Panc1 (cell line): ENCODE results near the gene KANK4. TPM values are rescaled to one million over a fixed set of nuclear protein-coding genes. Genes with fewer than 3 reads are reported as not detected.

Source experiments
- ATAC-seq: fragments of 200-7000 bp; cut with Tn5 transposase; 2 replicates; pipeline ENCODE4 v1.9.1; 2020; ENCODE audit warnings: mild to moderate bottlenecking, moderate library complexity
- BruUV-seq: library from RNA; stranded (reverse); fragments of 400-500 nt; replicated peaks from 2 replicates; lab custom pipeline; 2021; lab: Mats Ljungman, UMichigan
- CTCF ChIA-PET: fragments of 300-600 bp; sonication (Branson Sonifier 250); formaldehyde crosslinking; loops from one replicate; lab custom pipeline; 2022; ENCODE audit warnings: antibody characterized with exemption; lab: Charles Lee
- POLR2A ChIA-PET: fragments of 300-600 bp; sonication (Branson Sonifier 250); formaldehyde crosslinking; loops from one replicate; lab custom pipeline; 2022; ENCODE audit warnings: antibody characterized with exemption; lab: Charles Lee
- DNase-seq: peaks from one replicate; pipeline ENCODE4 v3.0.0-alpha.2; 2010; ENCODE audit warnings: low read depth, low spot score
- H3K27ac ChIP-seq: 2 replicates; pipeline ENCODE4 v1.5.1; 2011; ENCODE audit warnings: mild to moderate bottlenecking, low read length, inconsistent platforms
- H3K27me3 ChIP-seq: fragments of 200-500 bp; sonication (Bioruptor generic); 2 replicates; pipeline ENCODE4 v1.6.0; 2014; ENCODE audit warnings: low read length, inconsistent platforms; ENCODE audit not compliant: control insufficient read depth, insufficient read depth
- H3K36me3 ChIP-seq: fragments of 200-500 bp; sonication (Bioruptor generic); 2 replicates; pipeline ENCODE4 v1.5.1; 2014; ENCODE audit warnings: inconsistent platforms, mild to moderate bottlenecking, low read length, moderate library complexity; ENCODE audit not compliant: control insufficient read depth, insufficient read depth
- H3K4me1 ChIP-seq: 2 replicates; pipeline ENCODE4 v1.5.1; 2011; ENCODE audit warnings: inconsistent platforms, mild to moderate bottlenecking, low read length, moderate library complexity; ENCODE audit not compliant: control insufficient read depth, insufficient read depth
- H3K4me3 ChIP-seq, 2 experiments: 2 replicates each; pipeline ENCODE4 v1.5.1; 2011 to 2012; ENCODE audit warnings: low read depth in 2 of 2, low read length in 2 of 2, mild to moderate bottlenecking in 2 of 2, inconsistent platforms in 1 of 2, moderate library complexity in 1 of 2
- H3K9me3 ChIP-seq: fragments of 200-500 bp; sonication (Bioruptor generic); 2 replicates; pipeline ENCODE4 v1.5.1; 2014; ENCODE audit warnings: low read depth, mild to moderate bottlenecking, inconsistent platforms, low read length, moderate library complexity; ENCODE audit not compliant: control insufficient read depth, insufficient read depth
- CTCF ChIP-seq: fragments of 450-650 bp; IDR thresholded peaks from 2 replicates; pipeline ENCODE4 v1.5.1; 2017; ENCODE audit warnings: mild to moderate bottlenecking
- POLR2AphosphoS5 ChIP-seq: IDR thresholded peaks from 2 replicates; pipeline ENCODE4 v1.6.1; 2012; ENCODE audit warnings: mild to moderate bottlenecking, low read depth, low read length, moderate library complexity
- REST ChIP-seq, 2 experiments: IDR thresholded peaks; 2 replicates each; pipeline ENCODE4 v1.6.1; 2011 to 2012; ENCODE audit warnings: low read depth in 2 of 2, control low read depth in 1 of 2, low read length in 1 of 2, mild to moderate bottlenecking in 1 of 2, moderate library complexity in 1 of 2; ENCODE audit not compliant: insufficient read depth in 1 of 2
- SIN3A ChIP-seq: IDR thresholded peaks from 2 replicates; pipeline ENCODE4 v1.6.1; 2012; ENCODE audit warnings: low read depth, mild to moderate bottlenecking, low read length, moderate library complexity, borderline replicate concordance; ENCODE audit not compliant: insufficient read depth
- TCF7L2 ChIP-seq: IDR thresholded peaks from 2 replicates; pipeline ENCODE4 v1.6.1; 2011; ENCODE audit warnings: mild to moderate bottlenecking, low read depth, low read length, inconsistent platforms
- in situ Hi-C: cut with HindIII; loops from 2 replicates; pipeline ENCODE4 v1.10.0; 2016; ENCODE audit warnings: low sequenced_read_pairs, low pct_unique_long_range_greater_than_20kb
- intact Hi-C: fragments of 100-400 bp; cut with micrococcal nuclease; formaldehyde crosslinking; loops from one replicate; pipeline ENCODE4 v1.10.0; 2022; ENCODE audit not compliant: unreplicated experiment
- total RNA-seq: library from RNA; stranded (reverse); gene quantifications from one replicate; pipeline ENCODE4 v1.2.1, GENCODE V29; 2021; ENCODE audit not compliant: unreplicated experiment

KANK4 gene
- total RNA-seq, 1 experiment from 2014 or later, result 0.18 TPM

GRCh38 chr1:62312698-62313097 lies 6.5 kb downstream of the KANK4 start:
- no peaks in the 10 kb centered on the region for H3K4me1 ChIP-seq
- peaks cover 17% of the 10 kb centered on the region for H3K27me3 ChIP-seq
- CTCF ChIA-PET, result no interaction called here
- POLR2A ChIA-PET, result no interaction called here
- no peak overlapping the region for H3K27ac ChIP-seq
- no peaks in the 10 kb centered on the region for H3K9me3 ChIP-seq
- BruUV-seq, result no TSS peak
- no peak overlapping the region for H3K4me3 ChIP-seq
- intact Hi-C loops (no loop called here), in situ Hi-C loops (no loop called here)
- no peak for TF ChIP-seq REST (IDR thresholded peaks at IDR 0.05; ENCODE audit: insufficient read depth in 1 of 2, low read depth in 2 of 2, low read length in 1 of 2)
- TF ChIP-seq CTCF, result no peak
- no peak for TF ChIP-seq TCF7L2
- no peak for TF ChIP-seq POLR2AphosphoS5
- no peak for TF ChIP-seq SIN3A
- no peak for ATAC-seq
- H3K36me3 ChIP-seq, result no peaks in the 10 kb centered on the region
- DNase-seq, result no peak

GRCh38 chr1:62311473-62311943 lies 7.7 kb downstream of the KANK4 start:
- DNase-seq (no peak), ATAC-seq (no peak)
- Histone ChIP-seq H3K4me3 (no peak overlapping the region), H3K27me3 (peaks cover 14% of the 10 kb centered on the region), H3K9me3 (no peaks in the 10 kb centered on the region), H3K4me1 (no peaks in the 10 kb centered on the region), H3K27ac (no peak overlapping the region), H3K36me3 (no peaks in the 10 kb centered on the region)
- no TSS peak for BruUV-seq
- ChIA-PET CTCF (interaction anchor here (0.6 kb wide), 1 partner anchor 32 kb away, joined by 4 read pairs; no protein-coding TSS in a partner anchor), POLR2A (no interaction called here)
- TF ChIP-seq POLR2AphosphoS5 (no peak), REST (IDR thresholded peaks at IDR 0.05; ENCODE audit: insufficient read depth in 1 of 2, low read depth in 2 of 2, low read length in 1 of 2) (no peak), TCF7L2 (no peak), SIN3A (no peak), CTCF (no peak)
- intact Hi-C loops, result no loop called here
- in situ Hi-C loops, result no loop called here
